Retinal pigment epithelial cell (primary cell): ENCODE measurements around the gene TIAM2.
A peak's percentile ranks its signal among the peaks of the same experiment; 100 is the strongest.

Source experiments
- DNase-seq: peaks from one replicate; pipeline ENCODE4 v3.0.0-alpha.2; 2010; ENCODE audit warnings: low read depth
- H3K4me3 ChIP-seq: 2 replicates; pipeline ENCODE4 v1.5.1; 2011; ENCODE audit warnings: mild to moderate bottlenecking, low read length, control low read depth, moderate library complexity
- CTCF ChIP-seq: conservative IDR thresholded peaks from 2 replicates; pipeline ENCODE4 v1.5.1; 2011; ENCODE audit warnings: low read depth, low read length, control low read depth, inconsistent platforms

Gene TIAM2

GRCh38 chr6:155287762-155288161, 292.6 kb downstream of the TIAM2 start:
- peak; percentile 10 for TF ChIP-seq CTCF
- DNase-seq: no peak
- H3K4me3 ChIP-seq: no peak overlapping the region

GRCh38 chr6:155290491-155290890, 295.4 kb downstream of the TIAM2 start:
- TF ChIP-seq CTCF: no peak
- no peak for DNase-seq
- H3K4me3 ChIP-seq: no peak overlapping the region

- no peak for TF ChIP-seq CTCF
- no peak overlapping the region for H3K4me3 ChIP-seq
- DNase-seq: no peak
Measured at GRCh38 chr6:155291291-155291690, 296.2 kb downstream of the TIAM2 start.

GRCh38 chr6:155292711-155293110, 297.6 kb downstream of the TIAM2 start:
- H3K4me3 ChIP-seq: no peak overlapping the region
- no peak for TF ChIP-seq CTCF
- no peak for DNase-seq

- no peak for TF ChIP-seq CTCF
- DNase-seq: no peak
- H3K4me3 ChIP-seq: no peak overlapping the region
Measured at GRCh38 chr6:155297669-155298068, 302.6 kb downstream of the TIAM2 start.

GRCh38 chr6:155301867-155302266, 306.8 kb downstream of the TIAM2 start:
- DNase-seq: no peak
- no peak for TF ChIP-seq CTCF
- no peak overlapping the region for H3K4me3 ChIP-seq

GRCh38 chr6:155303361-155303870, 308.3 kb downstream of the TIAM2 start:
- DNase-seq: peak; percentile 43
- no peak for TF ChIP-seq CTCF
- H3K4me3 ChIP-seq: no peak overlapping the region
